Endothelial cell of umbilical vein (primary cell): ENCODE measurements around the gene SAMD11. TPM values are rescaled to one million over a fixed set of nuclear protein-coding genes. Genes with fewer than 3 reads are reported as not detected.

Experiments used
- BruUV-seq: library from RNA; stranded (reverse); fragments of 400-500 nt; replicated peaks from 2 replicates; lab custom pipeline; 2021; lab: Mats Ljungman, UMichigan
- CTCF ChIA-PET: fragments of 300-600, 350-600 bp; sonication (Branson Sonifier 250); formaldehyde crosslinking; loops from one replicate; lab custom pipeline; 2021; ENCODE audit warnings: antibody characterized with exemption, inconsistent platforms; lab: Charles Lee
- POLR2A ChIA-PET: fragments of 300-600, 350-600 bp; sonication (Branson Sonifier 250); formaldehyde crosslinking; loops from one replicate; lab custom pipeline; 2021; ENCODE audit warnings: antibody characterized with exemption, inconsistent platforms; lab: Charles Lee
- DNase-seq: peaks from one replicate; pipeline ENCODE4 v3.0.0-alpha.2; 2011; ENCODE audit warnings: low read depth, low spot score
- FAIRE-seq: peaks from 2 replicates; lab custom pipeline; 2011; peaks lifted over from hg19 to GRCh38; lab: Jason Lieb, UNC
- H2AFZ ChIP-seq: 2 replicates; pipeline ENCODE4 v1.6.0; 2012; ENCODE audit warnings: low read depth, low read length, control low read depth, inconsistent platforms
- H3K27ac ChIP-seq: 2 replicates; pipeline ENCODE4 v1.5.1; 2011; ENCODE audit warnings: low read depth, mild to moderate bottlenecking, control low read depth, low read length, moderate library complexity; ENCODE audit not compliant: insufficient read depth
- H3K27me3 ChIP-seq, 2 experiments: 2 replicates each; pipeline versions ENCODE4 v1.6.0 to v1.6.1; 2011; ENCODE audit warnings: low read length in 2 of 2, mixed read lengths in 1 of 2; ENCODE audit not compliant: control insufficient read depth in 2 of 2, insufficient read depth in 2 of 2
- H3K36me3 ChIP-seq, 2 experiments: 2 replicates in 1 of 2; 3 replicates in 1 of 2; pipeline ENCODE4 v1.5.1; 2011; ENCODE audit warnings: low read length in 2 of 2, mild to moderate bottlenecking in 1 of 2, moderate library complexity in 1 of 2; ENCODE audit not compliant: control insufficient read depth in 2 of 2, insufficient read depth in 2 of 2; ENCODE audit errors: extremely low read depth in 1 of 2
- H3K4me1 ChIP-seq: 3 replicates; pipeline ENCODE4 v1.5.1; 2011; ENCODE audit warnings: mild to moderate bottlenecking, low read length; ENCODE audit not compliant: control insufficient read depth, insufficient read depth; ENCODE audit errors: extremely low read depth
- H3K4me2 ChIP-seq: 2 replicates; pipeline ENCODE4 v1.6.1; 2011; ENCODE audit warnings: low read length, control low read depth, mixed read lengths; ENCODE audit not compliant: insufficient read depth
- H3K4me3 ChIP-seq, 3 experiments: fragments of 200-600 bp in 1 of 3; sonication (generic), shearing (Covaris generic) in 1 of 3; replicated peaks in 1 of 3; 2 replicates each; pipeline ENCODE4 v1.5.1; 2011 to 2016; ENCODE audit warnings: control low read depth in 3 of 3, low read length in 3 of 3, mild to moderate bottlenecking in 2 of 3, inconsistent platforms in 1 of 3, low read depth in 1 of 3, moderate library complexity in 1 of 3; ENCODE audit not compliant: insufficient read depth in 1 of 3
- H3K79me2 ChIP-seq: 2 replicates; pipeline ENCODE4 v1.6.0; 2012; ENCODE audit warnings: low read length, inconsistent platforms; ENCODE audit not compliant: control insufficient read depth, insufficient read depth
- H3K9ac ChIP-seq: replicated peaks from 2 replicates; pipeline ENCODE3; 2011; ENCODE audit warnings: low read length, control low read depth; ENCODE audit not compliant: insufficient read depth; ENCODE audit errors: extremely low read depth
- H3K9me1 ChIP-seq: replicated peaks from 3 replicates; pipeline ENCODE4 v1.6.0; 2011; ENCODE audit warnings: mild to moderate bottlenecking, low read length; ENCODE audit not compliant: control insufficient read depth, insufficient read depth; ENCODE audit errors: extremely low read depth
- H3K9me3 ChIP-seq: replicated peaks from 2 replicates; pipeline ENCODE4 v1.5.1; 2012; ENCODE audit warnings: low read length, inconsistent platforms; ENCODE audit not compliant: control insufficient read depth, insufficient read depth
- H4K20me1 ChIP-seq: replicated peaks from 2 replicates; pipeline ENCODE3; 2011; ENCODE audit warnings: mild to moderate bottlenecking, low read length; ENCODE audit not compliant: control insufficient read depth, insufficient read depth; ENCODE audit errors: extremely low read depth
- CTCF ChIP-seq, 2 donors: IDR thresholded peaks; 1 replicate in 1 of 2; 2 replicates in 1 of 2; pipeline ENCODE4 v1.5.1; 2011; ENCODE audit warnings: low read length in 2 of 2, mild to moderate bottlenecking in 2 of 2, moderate library complexity in 2 of 2, control low read depth in 1 of 2, inconsistent platforms in 1 of 2, low read depth in 1 of 2; ENCODE audit not compliant: insufficient read depth in 1 of 2; ENCODE audit errors: extremely low read depth in 1 of 2
- EZH2 ChIP-seq: IDR thresholded peaks from 2 replicates; pipeline ENCODE4 v1.6.1; 2012; ENCODE audit warnings: borderline replicate concordance, low read depth, mild to moderate bottlenecking, moderate library complexity, low read length, inconsistent platforms; ENCODE audit not compliant: severe bottlenecking
- FOS ChIP-seq: IDR thresholded peaks from 2 replicates; pipeline ENCODE4 v1.6.1; 2011; ENCODE audit warnings: mild to moderate bottlenecking, low read length, moderate library complexity, borderline replicate concordance; ENCODE audit not compliant: insufficient read depth
- GATA2 ChIP-seq: IDR thresholded peaks from 2 replicates; pipeline ENCODE4 v1.7.0; 2011; ENCODE audit warnings: low read depth, mild to moderate bottlenecking, moderate library complexity, mixed read lengths, low read length; ENCODE audit not compliant: insufficient read length, insufficient read depth
- JUN ChIP-seq: IDR thresholded peaks from 2 replicates; pipeline ENCODE4 v1.6.1; 2011; ENCODE audit warnings: borderline replicate concordance, low read depth; ENCODE audit not compliant: insufficient read length, insufficient read depth
- MAX ChIP-seq: IDR thresholded peaks from 2 replicates; pipeline ENCODE4 v1.6.1; 2011; ENCODE audit not compliant: insufficient read depth, insufficient read length
- MYC ChIP-seq: IDR thresholded peaks from one replicate; pipeline ENCODE4 v1.6.1; 2011; ENCODE audit warnings: mild to moderate bottlenecking, low read depth, low read length
- POLR2A ChIP-seq: IDR thresholded peaks from 2 replicates; pipeline ENCODE4 v1.6.1; 2012; ENCODE audit warnings: low read depth, mild to moderate bottlenecking, control low read depth, low read length
- POLR2AphosphoS5 ChIP-seq: IDR thresholded peaks from 2 replicates; pipeline ENCODE4 v1.6.1; 2012; ENCODE audit warnings: low read depth, mild to moderate bottlenecking, control low read depth, low read length, moderate library complexity; ENCODE audit not compliant: insufficient read depth
- dilution Hi-C: fragments of 300-500 bp; cut with MboI; formaldehyde crosslinking; loops from one replicate; pipeline ENCODE4 v1.15.0; 2019; ENCODE audit warnings: low sequenced_read_pairs; ENCODE audit not compliant: extremely low pct_ligation_motif_present
- intact Hi-C: fragments of 100-400 bp; cut with micrococcal nuclease; formaldehyde crosslinking; loops from one replicate; pipeline ENCODE4 v1.10.0; 2022
- polyA plus RNA-seq, 4 experiments: library from polyadenylated mRNA; depleted of rRNA in 3 of 4; stranded (reverse) in 3 of 4; unstranded in 1 of 4; fragments of >200 nt; gene quantifications; 2 replicates each; pipeline versions ENCODE4 v1.2.1 to v1.2.3, GENCODE V29; 2011 to 2012; ENCODE audit warnings: missing spikeins in 1 of 4
- total RNA-seq: library from RNA; stranded (reverse); gene quantifications from 2 replicates; pipeline ENCODE4 v1.2.3, GENCODE V29; 2021

The SAMD11 gene
- total and polyA plus RNA-seq, 2 donors (not counting 3 experiments of a cell fraction or from before 2014, with no cell fraction given), result not detected

DNA sequence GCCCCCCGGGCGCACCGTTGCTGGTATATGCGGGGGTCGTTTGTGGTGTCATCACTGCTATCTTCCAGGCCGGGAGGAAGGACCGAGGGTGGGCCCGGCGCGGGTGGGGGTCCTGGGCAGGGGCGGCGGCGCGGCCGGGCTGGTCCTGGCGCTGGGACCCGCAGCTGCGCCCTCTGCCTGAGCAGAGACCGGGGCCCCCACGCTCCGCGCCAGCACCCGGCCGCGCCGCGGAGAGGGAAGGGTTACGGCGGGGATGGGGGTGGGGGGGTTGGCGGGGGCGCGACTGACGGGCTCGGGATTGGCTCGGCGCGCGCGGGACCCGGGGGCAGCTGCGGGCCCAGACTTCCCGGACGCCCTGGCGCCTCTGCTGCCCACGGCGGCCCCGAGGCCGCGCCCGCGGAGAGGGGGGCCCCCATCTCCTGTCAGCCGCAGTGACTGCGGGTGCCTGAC is 13.8 kb upstream of the SAMD11 start:
- dilution Hi-C loops (no loop called here), intact Hi-C loops (no loop called here)
- CTCF ChIA-PET, result no interaction called here
- no TSS peak for BruUV-seq
- H3K9ac ChIP-seq, result no peak overlapping the region
- H4K20me1 ChIP-seq, result no peaks in the 10 kb centered on the region
- POLR2A ChIA-PET, result no interaction called here
- no peak overlapping the region for H3K4me3 ChIP-seq
- DNase-seq, result no peak
- FAIRE-seq, result no peak
- no peaks in the 10 kb centered on the region for H3K27me3 ChIP-seq
- H3K27ac ChIP-seq, result no peak overlapping the region
- no peaks in the 10 kb centered on the region for H3K9me3 ChIP-seq
- no peaks in the 10 kb centered on the region for H3K9me1 ChIP-seq
- no peaks in the 10 kb centered on the region for H3K4me1 ChIP-seq
- no peak overlapping the region for H3K4me2 ChIP-seq
- H2AFZ ChIP-seq, result no peak overlapping the region
- TF ChIP-seq GATA2 (no peak), MYC (no peak), FOS (no peak), JUN (no peak), POLR2AphosphoS5 (no peak)
- no peaks in the 10 kb centered on the region for H3K79me2 ChIP-seq
- H3K36me3 ChIP-seq, result no peaks in the 10 kb centered on the region

- no peak overlapping the region for H3K4me2 ChIP-seq
- DNase-seq, result no peak
- ChIA-PET CTCF (no interaction called here), POLR2A (no interaction called here)
- no peak overlapping the region for H3K27ac ChIP-seq
- H3K79me2 ChIP-seq, result no peaks in the 10 kb centered on the region
- no peaks in the 10 kb centered on the region for H3K9me3 ChIP-seq
- intact Hi-C loops, result no loop called here
- no peaks in the 10 kb centered on the region for H3K36me3 ChIP-seq
- H3K4me3 ChIP-seq, result no peak overlapping the region
- H2AFZ ChIP-seq, result no peak overlapping the region
- no peaks in the 10 kb centered on the region for H3K9me1 ChIP-seq
- TF ChIP-seq FOS (no peak), GATA2 (no peak), EZH2 (no peak), JUN (no peak), MYC (no peak), MAX (no peak), CTCF (IDR thresholded peaks at IDR 0.05; ENCODE audit: extremely low read depth in 1 of 2, insufficient read depth in 1 of 2, low read depth in 1 of 2, low read length in 2 of 2) (no peak), POLR2A (no peak), POLR2AphosphoS5 (no peak)
- BruUV-seq, result no TSS peak
- no peak for FAIRE-seq
- H3K9ac ChIP-seq, result no peak overlapping the region
- peaks cover 0 to 1% of the 10 kb centered on the region in 2 experiments for H3K27me3 ChIP-seq
- H3K4me1 ChIP-seq, result no peaks in the 10 kb centered on the region
- dilution Hi-C loops, result no loop called here
- no peaks in the 10 kb centered on the region for H4K20me1 ChIP-seq
Observed at GRCh38 chr1:910311-910880, 13.3 kb upstream of the SAMD11 start.
